Kidney (tissue), 14 donors: ENCODE data around the gene UBAC2. TPM values are rescaled to one million over a fixed set of nuclear protein-coding genes. Genes with fewer than 3 reads are reported as not detected.
A peak's percentile ranks its signal among the peaks of the same experiment; 100 is the strongest.

Experiments
- DNase-seq, 5 donors: peaks; one replicate each; pipeline ENCODE4 v3.0.0-alpha.2; 2013 to 2020
- FAIRE-seq: peaks from 2 replicates; lab custom pipeline; 2012; peaks lifted over from hg19 to GRCh38; lab: Jason Lieb, UNC
- H3K27ac ChIP-seq, 2 donors: one replicate each; pipeline ENCODE4 v1.7.0; 2013; ENCODE audit warnings: low read depth in 2 of 2, low read length in 2 of 2, inconsistent platforms in 1 of 2
- H3K27me3 ChIP-seq: one replicate; pipeline ENCODE4 v1.7.1; 2013; ENCODE audit warnings: low read length, inconsistent platforms; ENCODE audit not compliant: control insufficient read depth, insufficient read depth
- H3K36me3 ChIP-seq, 3 donors: one replicate each; pipeline versions ENCODE4 v1.7.0 to v1.7.1; 2013; ENCODE audit warnings: low read length in 3 of 3, control low read depth in 1 of 3, inconsistent platforms in 1 of 3; ENCODE audit not compliant: insufficient read depth in 3 of 3, control insufficient read depth in 2 of 3
- H3K4me1 ChIP-seq, 3 donors: one replicate each; pipeline versions ENCODE4 v1.7.0 to v1.7.1; 2013; ENCODE audit warnings: low read length in 3 of 3, inconsistent platforms in 1 of 3, low read depth in 1 of 3; ENCODE audit not compliant: control insufficient read depth in 2 of 3, insufficient read depth in 2 of 3
- H3K4me3 ChIP-seq, 3 donors: one replicate each; pipeline versions ENCODE4 v1.7.0 to v1.8.1; 2013; ENCODE audit warnings: low read length in 3 of 3, control low read depth in 1 of 3, inconsistent platforms in 1 of 3
- H3K9ac ChIP-seq, 3 donors: one replicate each; pipeline versions ENCODE4 v1.7.0 to v1.7.1; 2013; ENCODE audit warnings: low read length in 3 of 3, control low read depth in 1 of 3, inconsistent platforms in 1 of 3
- H3K9me3 ChIP-seq, 3 donors: one replicate each; pipeline versions ENCODE4 v1.7.0 to v1.7.1; 2013; ENCODE audit warnings: low read length in 3 of 3, control low read depth in 1 of 3, inconsistent platforms in 1 of 3; ENCODE audit not compliant: control insufficient read depth in 2 of 3, insufficient read depth in 1 of 3
- intact Hi-C: fragments of 100-400 bp; cut with DNase I; formaldehyde crosslinking; loops from one replicate; pipeline ENCODE4 v1.11.1; 2022
- polyA plus RNA-seq: library from polyadenylated mRNA; stranded (reverse); fragments of 350-450 nt; fragmentation: Illumina TruSeq; extraction: RNeasy Lipid Tissue Mini Kit (QIAGEN cat#74804); gene quantifications from one replicate; pipeline ENCODE4 v1.2.3, GENCODE V29; 2014; ENCODE audit warnings: low read depth, low replicate concordance; ENCODE audit not compliant: insufficient read depth
- total RNA-seq: library from RNA; stranded (reverse); fragmentation: NEBNext Ultra II Directional; extraction: Animal tissue kit (Norgen Biotek cat#: 25700); gene quantifications from one replicate; pipeline ENCODE4 v1.2.1, GENCODE V29; 2021
- TF ChIP-seq, protein P1 (sequence below): IDR thresholded peaks from 3 replicates; pipeline ENCODE4 v1.5.1; 2012; ENCODE audit warnings: mild to moderate bottlenecking, moderate library complexity, borderline replicate concordance; ENCODE audit not compliant: insufficient read depth; ENCODE audit errors: extremely low read depth
- donor health status: control.
- donor health status: control.
- donor health status: control.
- donor health status: control.
- donor health status: control.
- donor health status: DM: yes; HTN: yes; CAD: no.
- donor health status: Normal renal cell carcinoma (clear cell type).

Gene UBAC2
- total and polyA plus RNA-seq, 2 donors from 2014 or later = 61.8 to 77.5 TPM

- H3K27me3 ChIP-seq = no peaks in the 10 kb centered on the region
- peaks cover 2 to 20% (median 4%) of the 10 kb centered on the region in 3 donors for H3K36me3 ChIP-seq
- peak overlapping the region in 1 of 2 donors; percentile 79 for H3K27ac ChIP-seq
- TF ChIP-seq, protein P1, sequence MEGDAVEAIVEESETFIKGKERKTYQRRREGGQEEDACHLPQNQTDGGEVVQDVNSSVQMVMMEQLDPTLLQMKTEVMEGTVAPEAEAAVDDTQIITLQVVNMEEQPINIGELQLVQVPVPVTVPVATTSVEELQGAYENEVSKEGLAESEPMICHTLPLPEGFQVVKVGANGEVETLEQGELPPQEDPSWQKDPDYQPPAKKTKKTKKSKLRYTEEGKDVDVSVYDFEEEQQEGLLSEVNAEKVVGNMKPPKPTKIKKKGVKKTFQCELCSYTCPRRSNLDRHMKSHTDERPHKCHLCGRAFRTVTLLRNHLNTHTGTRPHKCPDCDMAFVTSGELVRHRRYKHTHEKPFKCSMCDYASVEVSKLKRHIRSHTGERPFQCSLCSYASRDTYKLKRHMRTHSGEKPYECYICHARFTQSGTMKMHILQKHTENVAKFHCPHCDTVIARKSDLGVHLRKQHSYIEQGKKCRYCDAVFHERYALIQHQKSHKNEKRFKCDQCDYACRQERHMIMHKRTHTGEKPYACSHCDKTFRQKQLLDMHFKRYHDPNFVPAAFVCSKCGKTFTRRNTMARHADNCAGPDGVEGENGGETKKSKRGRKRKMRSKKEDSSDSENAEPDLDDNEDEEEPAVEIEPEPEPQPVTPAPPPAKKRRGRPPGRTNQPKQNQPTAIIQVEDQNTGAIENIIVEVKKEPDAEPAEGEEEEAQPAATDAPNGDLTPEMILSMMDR = no peak
- DNase-seq (no peak), FAIRE-seq (no peak)
- peaks cover 0 to 9% (median 3%) of the 10 kb centered on the region in 3 donors for H3K4me1 ChIP-seq
- H3K9ac ChIP-seq = no peak overlapping the region
- no peaks in the 10 kb centered on the region for H3K9me3 ChIP-seq
- H3K4me3 ChIP-seq = no peak overlapping the region
- intact Hi-C loops = no loop called here
Observed at GRCh38 chr13:99355267-99356011, 154.8 kb downstream of the UBAC2 start.

DNA sequence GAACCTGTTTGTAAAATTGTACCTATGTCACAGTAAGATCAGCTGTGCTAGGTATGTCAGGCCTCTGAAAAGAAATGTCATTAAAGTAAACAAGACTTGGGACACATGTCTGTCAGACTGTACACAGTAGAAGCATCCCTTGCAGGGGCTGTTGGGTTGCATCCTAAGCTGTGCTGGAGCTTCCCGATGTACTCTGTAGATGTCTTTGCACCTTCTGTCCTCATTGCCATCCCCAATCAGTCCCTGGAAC lies 155.3 kb downstream of the UBAC2 start:
- H3K36me3 ChIP-seq = peaks cover 2 to 20% (median 4%) of the 10 kb centered on the region in 3 donors
- peak overlapping the region in 1 of 2 donors; percentile 79 for H3K27ac ChIP-seq
- TF ChIP-seq, protein P1 = no peak
- H3K9ac ChIP-seq = no peak overlapping the region
- intact Hi-C loops = no loop called here
- H3K27me3 ChIP-seq = no peaks in the 10 kb centered on the region
- no peak for DNase-seq
- peak overlapping the region in 1 of 3 donors; percentile 14 for H3K4me3 ChIP-seq
- peaks cover 0 to 9% (median 3%) of the 10 kb centered on the region in 3 donors for H3K4me1 ChIP-seq
- no peak for FAIRE-seq
- H3K9me3 ChIP-seq = no peaks in the 10 kb centered on the region

DNA sequence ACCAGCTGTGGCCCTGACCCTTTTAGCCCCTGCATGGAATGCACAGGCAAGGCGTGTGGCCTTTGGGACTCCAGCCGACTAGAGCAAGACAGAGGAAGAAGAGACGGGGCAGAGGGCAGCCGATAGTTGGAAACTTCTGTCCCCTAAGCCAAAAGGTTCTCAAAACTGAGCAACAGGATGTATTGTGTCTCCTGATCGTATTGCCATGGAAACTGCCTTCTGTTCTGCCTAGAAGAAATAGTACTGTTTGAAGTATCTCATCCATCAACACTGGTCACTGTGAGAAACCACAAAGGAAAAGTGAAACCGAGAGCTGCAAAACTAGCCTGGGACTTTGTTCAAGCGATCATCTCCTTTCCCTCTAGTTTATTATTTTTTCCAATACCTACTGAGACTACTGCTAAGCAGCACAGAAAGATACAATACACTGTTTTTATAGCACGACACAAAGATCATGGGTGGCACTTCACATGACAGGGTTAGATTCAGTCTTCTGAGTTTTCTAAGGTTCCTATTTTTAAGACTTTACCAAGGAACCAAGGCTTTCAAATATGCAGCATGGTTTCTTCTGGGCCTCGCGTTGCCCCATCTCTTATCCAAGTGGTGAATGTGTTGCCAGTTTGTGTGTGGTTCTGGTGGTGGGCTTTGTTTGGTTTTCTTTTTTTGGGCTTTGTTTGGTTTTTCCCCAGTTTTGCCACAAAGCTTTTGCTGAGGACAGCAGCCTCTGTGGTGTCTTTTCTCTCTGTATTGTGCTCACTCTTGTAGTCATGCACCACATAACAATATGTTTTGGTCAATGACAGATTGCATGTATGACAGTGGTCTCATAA lies 155.8 kb downstream of the UBAC2 start:
- no peak overlapping the region for H3K9ac ChIP-seq
- intact Hi-C loops = no loop called here
- peak in 4 of 5 donors; percentile 36 to 88 (median 76) for DNase-seq
- H3K27me3 ChIP-seq = no peaks in the 10 kb centered on the region
- H3K4me1 ChIP-seq = peaks cover 0 to 9% (median 3%) of the 10 kb centered on the region in 3 donors
- H3K4me3 ChIP-seq = peak overlapping the region in 1 of 3 donors; percentile 18
- peaks cover 2 to 20% (median 4%) of the 10 kb centered on the region in 3 donors for H3K36me3 ChIP-seq
- FAIRE-seq = no peak
- H3K27ac ChIP-seq = peak overlapping the region in 1 of 2 donors; percentile 79
- TF ChIP-seq, protein P1 = no peak
- no peaks in the 10 kb centered on the region for H3K9me3 ChIP-seq
